D721Med (cell line): Measurements from ENCODE around the gene NTRK3.
"Not testable (repeated sequence)": the region's sequence is repeated elsewhere in the genome, so short reads cannot be mapped to it uniquely, and the experiment has no call there.

Experiments
- DNase-seq: peaks from one replicate; pipeline ENCODE4 v3.0.0; 2011; ENCODE audit warnings: low spot score; ENCODE audit not compliant: insufficient read length
- FAIRE-seq: peaks from 2 replicates; lab custom pipeline; 2011; peaks lifted over from hg19 to GRCh38; lab: Jason Lieb, UNC
- TF ChIP-seq, protein P1 (sequence below): IDR thresholded peaks from 2 replicates; pipeline ENCODE4 v1.5.1; 2012; ENCODE audit warnings: mild to moderate bottlenecking, control low read depth; ENCODE audit not compliant: insufficient read depth; ENCODE audit errors: missing control alignments

NTRK3 gene

DNA sequence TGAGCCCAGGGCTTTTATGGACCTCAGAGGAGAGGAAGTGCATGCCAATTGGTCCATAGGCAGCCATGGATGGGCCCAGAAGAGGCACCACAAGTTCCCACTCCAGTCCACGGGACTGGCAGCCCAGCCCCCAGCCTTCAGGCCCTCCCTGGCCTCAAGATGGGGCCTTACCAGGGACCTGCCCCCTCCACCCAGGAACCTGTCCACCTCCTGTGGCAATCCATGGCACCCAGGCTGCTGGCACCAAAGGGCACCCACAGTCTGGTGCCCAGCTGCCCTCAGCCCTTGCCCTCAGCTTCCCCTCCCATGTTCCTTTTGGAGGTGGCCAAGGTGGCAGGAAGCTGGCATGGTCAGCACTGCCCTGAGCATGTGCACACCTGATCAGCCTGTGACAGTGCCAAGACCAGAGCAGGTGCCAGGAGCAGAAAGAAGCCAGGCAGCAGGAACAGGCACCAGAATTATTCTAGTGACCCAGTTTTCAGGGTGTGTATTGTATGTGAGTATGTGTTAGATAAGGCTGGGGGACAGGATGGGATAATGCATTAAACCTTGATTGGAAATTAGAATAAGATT lies 415.0 kb downstream of the NTRK3 start:
- FAIRE-seq (no peak), DNase-seq (no peak)
- TF ChIP-seq, protein P1, sequence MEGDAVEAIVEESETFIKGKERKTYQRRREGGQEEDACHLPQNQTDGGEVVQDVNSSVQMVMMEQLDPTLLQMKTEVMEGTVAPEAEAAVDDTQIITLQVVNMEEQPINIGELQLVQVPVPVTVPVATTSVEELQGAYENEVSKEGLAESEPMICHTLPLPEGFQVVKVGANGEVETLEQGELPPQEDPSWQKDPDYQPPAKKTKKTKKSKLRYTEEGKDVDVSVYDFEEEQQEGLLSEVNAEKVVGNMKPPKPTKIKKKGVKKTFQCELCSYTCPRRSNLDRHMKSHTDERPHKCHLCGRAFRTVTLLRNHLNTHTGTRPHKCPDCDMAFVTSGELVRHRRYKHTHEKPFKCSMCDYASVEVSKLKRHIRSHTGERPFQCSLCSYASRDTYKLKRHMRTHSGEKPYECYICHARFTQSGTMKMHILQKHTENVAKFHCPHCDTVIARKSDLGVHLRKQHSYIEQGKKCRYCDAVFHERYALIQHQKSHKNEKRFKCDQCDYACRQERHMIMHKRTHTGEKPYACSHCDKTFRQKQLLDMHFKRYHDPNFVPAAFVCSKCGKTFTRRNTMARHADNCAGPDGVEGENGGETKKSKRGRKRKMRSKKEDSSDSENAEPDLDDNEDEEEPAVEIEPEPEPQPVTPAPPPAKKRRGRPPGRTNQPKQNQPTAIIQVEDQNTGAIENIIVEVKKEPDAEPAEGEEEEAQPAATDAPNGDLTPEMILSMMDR = no peak

DNA sequence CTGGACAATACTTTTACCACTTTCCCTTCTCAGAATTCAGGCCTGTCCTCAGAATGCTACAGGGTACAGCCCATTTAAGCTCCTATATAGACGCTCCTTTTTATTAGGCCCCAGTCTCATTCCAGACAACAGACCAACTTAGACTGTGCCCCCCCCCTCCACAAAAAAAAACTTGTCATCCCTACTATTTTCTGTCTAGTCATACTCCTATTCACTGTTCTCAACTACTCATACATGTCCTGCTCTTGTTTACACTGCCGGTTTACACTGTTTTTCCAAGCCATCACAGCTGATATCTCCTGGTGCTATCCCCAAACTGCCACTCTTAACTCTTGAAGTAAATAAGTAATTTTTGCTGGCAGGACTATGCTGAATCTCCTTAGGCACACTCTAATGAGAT lies 420.7 kb downstream of the NTRK3 start:
- FAIRE-seq, DNase-seq: not testable (repeated sequence)

DNA sequence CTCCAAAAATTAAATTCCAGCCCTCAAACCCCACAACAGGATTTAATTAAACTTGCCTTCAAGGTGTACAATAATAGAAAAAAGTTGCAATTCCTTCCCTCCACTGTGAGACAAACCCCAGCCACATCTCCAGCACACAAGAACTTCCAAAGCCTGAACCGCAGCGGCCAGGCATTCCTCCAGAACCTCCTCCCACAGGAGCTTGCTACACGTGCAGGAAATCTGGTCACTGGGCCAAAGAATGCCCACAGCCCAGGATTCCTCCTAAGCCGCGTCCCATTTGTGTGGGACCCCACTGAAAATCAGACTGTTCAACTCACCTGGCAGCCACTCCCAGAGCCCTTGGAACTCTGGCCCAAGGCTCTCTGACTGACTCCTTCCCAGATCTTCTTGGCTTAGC lies 423.2 kb downstream of the NTRK3 start:
- not testable (repeated sequence) for FAIRE-seq

DNA sequence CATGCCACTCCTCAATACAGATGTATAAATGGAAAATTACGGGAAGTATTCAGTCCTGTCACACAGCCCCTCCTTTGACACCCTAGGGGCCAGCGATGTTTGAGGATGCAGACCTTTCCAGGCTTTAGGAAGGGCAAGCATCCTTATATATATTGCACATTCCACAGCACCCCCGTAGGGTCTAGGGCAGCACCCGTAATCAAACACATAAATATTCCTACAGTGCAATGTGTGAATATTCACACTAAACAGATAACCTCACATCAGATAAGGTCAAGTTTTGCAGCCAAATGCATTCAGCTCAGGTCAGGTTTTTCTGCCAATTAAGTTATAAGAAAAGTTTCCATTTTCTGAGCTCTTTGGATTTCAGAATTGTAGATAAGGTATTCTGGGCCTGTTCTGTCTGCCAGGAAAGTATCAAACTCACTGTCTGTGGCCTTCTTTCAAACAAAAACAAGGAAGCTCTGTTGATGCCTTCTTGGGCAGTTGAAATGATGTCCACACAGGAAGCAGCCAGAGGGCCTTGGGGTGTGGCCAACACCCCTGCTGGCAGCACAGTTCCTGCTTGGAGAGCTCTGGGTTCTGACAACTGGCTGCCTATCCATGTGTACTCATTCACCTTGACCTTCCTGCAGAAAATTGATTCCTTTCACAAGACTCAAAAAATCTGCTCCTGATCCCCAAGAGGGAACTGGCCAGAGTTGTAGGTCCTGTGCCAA lies 427.0 kb downstream of the NTRK3 start:
- DNase-seq = no peak
- no peak for FAIRE-seq
- TF ChIP-seq, protein P1 = no peak

More for the DNA sequence above, 423.2 kb downstream of the NTRK3 start:
- DNase-seq = not testable (repeated sequence)

DNA sequence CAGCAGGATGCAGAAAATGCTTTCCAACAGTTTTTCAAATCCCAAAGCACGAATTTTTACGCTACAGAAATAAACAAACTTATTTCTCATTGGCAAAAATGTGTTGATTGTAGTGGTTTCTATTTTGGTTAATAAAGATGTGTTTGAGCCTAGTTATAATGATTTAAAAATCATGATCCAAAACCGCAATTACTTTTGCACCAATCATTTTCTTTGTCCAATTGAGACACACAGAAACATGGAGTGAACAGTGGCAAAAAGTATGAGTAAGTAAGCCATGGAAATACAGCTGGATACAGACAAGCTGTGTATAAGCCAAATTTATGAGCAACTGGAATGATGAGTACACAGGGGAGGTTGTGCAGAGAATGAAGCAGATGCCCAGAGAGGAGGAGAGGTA lies 427.9 kb downstream of the NTRK3 start:
- TF ChIP-seq, protein P1 = no peak
- DNase-seq (no peak), FAIRE-seq (no peak)

DNA sequence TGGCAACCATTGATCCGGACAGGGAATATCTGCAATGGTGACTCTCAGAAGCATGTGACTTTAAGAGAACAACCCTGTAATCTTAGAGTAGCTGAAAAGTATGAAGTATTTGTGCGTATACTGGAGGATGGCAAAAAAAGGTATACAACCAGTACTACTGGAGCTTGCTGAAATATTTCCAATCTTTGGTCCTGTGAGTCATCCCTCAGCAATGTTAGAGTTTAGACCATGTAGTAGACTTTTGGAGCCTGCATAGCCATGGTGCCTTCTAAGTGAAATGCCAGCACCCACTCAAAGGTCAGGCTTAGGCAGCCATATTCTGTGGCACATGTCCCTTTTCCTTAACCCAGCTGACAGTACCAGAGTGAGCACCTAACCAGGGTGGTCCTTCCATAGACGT lies 429.4 kb downstream of the NTRK3 start:
- DNase-seq = no peak
- TF ChIP-seq, protein P1 = no peak
- FAIRE-seq = no peak

DNA sequence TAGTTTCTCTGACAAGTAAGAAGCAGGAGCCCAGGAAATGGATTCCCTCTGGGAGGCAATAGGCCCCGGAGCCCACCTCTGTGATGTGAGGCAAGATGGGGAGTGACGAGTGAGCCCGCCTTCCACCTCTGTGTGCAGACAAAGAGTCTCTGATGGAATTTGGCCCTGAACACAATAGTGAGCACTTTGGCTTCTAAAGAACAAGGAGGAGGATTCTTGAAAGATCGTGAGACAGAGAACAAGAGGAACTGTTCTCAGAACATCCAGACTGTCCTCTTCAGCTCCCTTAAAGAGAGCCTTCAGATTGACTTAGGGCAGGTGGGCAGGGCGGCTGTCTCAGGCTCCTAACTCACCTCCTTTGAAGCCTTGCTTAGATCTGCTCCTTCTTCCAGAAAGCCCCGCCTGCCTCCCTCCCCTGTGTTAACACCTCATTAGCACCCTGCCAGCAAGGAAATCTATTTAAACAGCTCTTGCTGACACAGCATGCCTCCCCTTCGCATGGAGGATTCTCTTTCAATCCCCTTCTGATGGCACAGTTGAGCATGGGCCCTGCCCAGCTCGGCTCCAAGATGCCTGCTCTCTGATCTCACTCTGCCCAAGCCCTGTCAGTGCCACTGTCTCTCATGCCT lies 430.3 kb downstream of the NTRK3 start:
- FAIRE-seq = no peak
- TF ChIP-seq, protein P1 = no peak
- DNase-seq = no peak

DNA sequence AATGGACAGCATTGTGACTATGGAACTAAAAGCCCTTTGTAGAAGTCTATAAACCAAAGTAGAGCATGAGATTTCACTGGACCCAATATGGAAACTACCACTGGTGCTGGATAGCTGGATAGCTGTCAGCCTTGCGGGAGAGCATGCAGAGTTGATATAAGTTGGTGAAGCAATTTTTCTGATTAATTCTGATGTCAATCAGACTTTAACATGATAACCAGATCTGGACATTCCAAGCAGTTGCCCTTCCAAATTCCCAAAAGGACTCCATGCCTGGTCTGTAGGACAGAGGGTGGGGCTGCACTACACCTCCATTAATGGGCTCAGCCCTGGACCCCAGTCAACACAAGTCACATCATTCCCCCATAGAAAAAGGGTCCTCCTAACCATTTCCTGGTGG lies 437.8 kb downstream of the NTRK3 start:
- DNase-seq (no peak), FAIRE-seq (no peak)
- TF ChIP-seq, protein P1 = no peak
